Measurements from ENCODE around the gene HNRNPA0. TPM values are rescaled to one million over a fixed set of nuclear protein-coding genes. Genes with fewer than 3 reads are reported as not detected.

Gene HNRNPA0
- total and polyA plus RNA-seq, 2 of the 4 experiments (the other 2 are of a cell fraction) = 5.2 to 12.2 TPM

DNA sequence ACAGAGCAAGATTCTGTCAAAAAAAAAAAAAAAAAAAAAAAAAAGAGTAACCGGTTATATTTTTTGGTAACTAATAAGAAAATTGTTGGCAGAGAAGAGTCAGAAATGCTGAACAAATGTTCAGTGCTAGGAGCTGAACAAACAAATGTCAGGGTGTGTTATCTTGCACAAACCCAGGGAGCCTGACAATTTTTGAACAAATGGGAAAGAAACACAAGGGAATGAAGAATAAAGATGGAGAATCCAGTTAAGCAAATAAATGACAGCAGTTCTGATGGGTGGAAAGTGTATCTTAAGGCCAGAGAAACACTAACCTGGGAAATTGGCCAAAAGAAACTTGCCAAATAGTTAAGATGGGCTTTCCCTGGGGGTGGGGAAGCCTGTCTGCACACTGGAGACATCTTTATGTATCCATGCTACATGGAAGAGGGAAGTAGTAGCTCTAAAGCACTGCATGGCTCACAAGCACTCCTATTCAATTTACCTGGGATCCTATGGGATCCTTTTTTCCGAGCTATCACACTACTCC lies 42.0 kb downstream of the HNRNPA0 start:
- Histone ChIP-seq H3K79me1 (ENCODE audit: low read depth in 1 of 2, low read length in 2 of 2) (no peaks in the 10 kb centered on the region), H4K5ac (ENCODE audit: low read depth, low read length) (no peak overlapping the region), H3K4me2 (ENCODE audit: low read depth, low read length) (no peak overlapping the region), H2BK120ac (ENCODE audit: low read depth, low read length) (no peak overlapping the region), H3K36me3 (ENCODE audit: control insufficient read depth, insufficient read depth, low read length) (no peaks in the 10 kb centered on the region), H4K8ac (ENCODE audit: low read depth in 2 of 2, low read length in 2 of 2) (no peak overlapping the region), H4K20me1 (ENCODE audit: insufficient read depth, low read length) (no peaks in the 10 kb centered on the region), H3K27ac (ENCODE audit: insufficient read depth, low read length) (no peak overlapping the region), H3K4ac (ENCODE audit: low read depth, low read length) (no peak overlapping the region), H2BK20ac (ENCODE audit: low read depth, low read length) (no peak overlapping the region), H2AFZ (replicated peaks; ENCODE audit: low read length, poor library complexity) (no peak overlapping the region), H3K9ac (ENCODE audit: low read depth, low read length) (no peak overlapping the region), H2BK15ac (ENCODE audit: low read depth, low read length) (no peak overlapping the region), H3K14ac (replicated peaks; ENCODE audit: low read depth, low read length) (no peak overlapping the region), H3K4me3 (ENCODE audit: insufficient read depth, low read depth, low read length) (no peak overlapping the region), H3K27me3 (ENCODE audit: control insufficient read depth, insufficient read depth, low read length) (no peaks in the 10 kb centered on the region), H3K9me3 (ENCODE audit: control insufficient read depth, insufficient read depth, low read length) (peaks cover 2% of the 10 kb centered on the region; the same call in 1 of the 2 replicates), H3K9me1 (ENCODE audit: insufficient read depth, low read length) (no peaks in the 10 kb centered on the region), H3K23ac (ENCODE audit: low read depth, low read length) (no peak overlapping the region), H2AK5ac (ENCODE audit: low read depth, low read length) (no peak overlapping the region), H3K18ac (ENCODE audit: low read depth, low read length) (no peak overlapping the region), H3K56ac (ENCODE audit: extremely low read depth, insufficient read depth, low read length) (no peak overlapping the region), H2AK9ac (replicated peaks; ENCODE audit: low read depth, low read length, poor library complexity) (no peak overlapping the region), H2BK5ac (ENCODE audit: low read depth, low read length, poor library complexity, severe bottlenecking) (no peak overlapping the region), H4K91ac (ENCODE audit: insufficient read depth, low read depth, low read length) (no peak overlapping the region), H3K4me1 (ENCODE audit: control insufficient read depth, insufficient read depth, low read length) (peaks cover 2% of the 10 kb centered on the region; the same call in 1 of the 2 replicates)
- no peak for ATAC-seq (ENCODE audit: low read depth)
- TF ChIP-seq RCOR1 (IDR thresholded peaks at IDR 0.05; ENCODE audit: insufficient replicate concordance, low read length) (no peak), SMC3 (IDR thresholded peaks at IDR 0.05; ENCODE audit: low read depth, low read length) (no peak), FOS (IDR thresholded peaks at IDR 0.05; ENCODE audit: low read depth, low read length) (no peak), RFX5 (IDR thresholded peaks at IDR 0.05; ENCODE audit: low read depth, low read length) (no peak), NFE2L2 (IDR thresholded peaks at IDR 0.05; ENCODE audit: low read depth, low read length) (no peak), MAZ (IDR thresholded peaks at IDR 0.05; ENCODE audit: borderline replicate concordance, low read depth, low read length) (no peak), CEBPB (IDR thresholded peaks at IDR 0.05; ENCODE audit: low read depth, low read length) (no peak), BHLHE40 (IDR thresholded peaks at IDR 0.05; ENCODE audit: low read depth, low read length) (no peak)
- TF ChIP-seq, protein P1, sequence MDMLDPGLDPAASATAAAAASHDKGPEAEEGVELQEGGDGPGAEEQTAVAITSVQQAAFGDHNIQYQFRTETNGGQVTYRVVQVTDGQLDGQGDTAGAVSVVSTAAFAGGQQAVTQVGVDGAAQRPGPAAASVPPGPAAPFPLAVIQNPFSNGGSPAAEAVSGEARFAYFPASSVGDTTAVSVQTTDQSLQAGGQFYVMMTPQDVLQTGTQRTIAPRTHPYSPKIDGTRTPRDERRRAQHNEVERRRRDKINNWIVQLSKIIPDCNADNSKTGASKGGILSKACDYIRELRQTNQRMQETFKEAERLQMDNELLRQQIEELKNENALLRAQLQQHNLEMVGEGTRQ (IDR thresholded peaks at IDR 0.05; ENCODE audit: low read depth, low read length) = no peak
- TF ChIP-seq, protein P2, sequence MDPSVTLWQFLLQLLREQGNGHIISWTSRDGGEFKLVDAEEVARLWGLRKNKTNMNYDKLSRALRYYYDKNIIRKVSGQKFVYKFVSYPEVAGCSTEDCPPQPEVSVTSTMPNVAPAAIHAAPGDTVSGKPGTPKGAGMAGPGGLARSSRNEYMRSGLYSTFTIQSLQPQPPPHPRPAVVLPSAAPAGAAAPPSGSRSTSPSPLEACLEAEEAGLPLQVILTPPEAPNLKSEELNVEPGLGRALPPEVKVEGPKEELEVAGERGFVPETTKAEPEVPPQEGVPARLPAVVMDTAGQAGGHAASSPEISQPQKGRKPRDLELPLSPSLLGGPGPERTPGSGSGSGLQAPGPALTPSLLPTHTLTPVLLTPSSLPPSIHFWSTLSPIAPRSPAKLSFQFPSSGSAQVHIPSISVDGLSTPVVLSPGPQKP (IDR thresholded peaks at IDR 0.05; ENCODE audit: borderline replicate concordance, low read depth, low read length) = no peak
- TF ChIP-seq, protein P3, sequence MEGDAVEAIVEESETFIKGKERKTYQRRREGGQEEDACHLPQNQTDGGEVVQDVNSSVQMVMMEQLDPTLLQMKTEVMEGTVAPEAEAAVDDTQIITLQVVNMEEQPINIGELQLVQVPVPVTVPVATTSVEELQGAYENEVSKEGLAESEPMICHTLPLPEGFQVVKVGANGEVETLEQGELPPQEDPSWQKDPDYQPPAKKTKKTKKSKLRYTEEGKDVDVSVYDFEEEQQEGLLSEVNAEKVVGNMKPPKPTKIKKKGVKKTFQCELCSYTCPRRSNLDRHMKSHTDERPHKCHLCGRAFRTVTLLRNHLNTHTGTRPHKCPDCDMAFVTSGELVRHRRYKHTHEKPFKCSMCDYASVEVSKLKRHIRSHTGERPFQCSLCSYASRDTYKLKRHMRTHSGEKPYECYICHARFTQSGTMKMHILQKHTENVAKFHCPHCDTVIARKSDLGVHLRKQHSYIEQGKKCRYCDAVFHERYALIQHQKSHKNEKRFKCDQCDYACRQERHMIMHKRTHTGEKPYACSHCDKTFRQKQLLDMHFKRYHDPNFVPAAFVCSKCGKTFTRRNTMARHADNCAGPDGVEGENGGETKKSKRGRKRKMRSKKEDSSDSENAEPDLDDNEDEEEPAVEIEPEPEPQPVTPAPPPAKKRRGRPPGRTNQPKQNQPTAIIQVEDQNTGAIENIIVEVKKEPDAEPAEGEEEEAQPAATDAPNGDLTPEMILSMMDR (conservative IDR thresholded peaks at IDR 0.05; ENCODE audit: low read depth, low read length) = no peak
- ChIA-PET POLR2A (ENCODE audit: unreplicated experiment) (no interaction called here), CTCF (interaction anchor here (0.7 to 1.0 kb wide), 2 partner anchors 12 to 51 kb away, joined by 3 read pairs; no protein-coding TSS in a partner anchor)
- WGBS, 2 experiments (ENCODE audit: extremely low coverage in 2 of 2, insufficient read length in 1 of 2) = no CpG with 5 or more reads among the region's 2 CpGs
- no TSS peak for BruUV-seq (replicated peaks)
- DNase-seq = no peak
- dilution Hi-C loops (cut with HindIII; ENCODE audit: low sequenced_read_pairs, unreplicated experiment) (no loop called here), intact Hi-C loops (cut with micrococcal nuclease) (no loop called here), in situ Hi-C loops (cut with MboI; ENCODE audit: low sequenced_read_pairs) (no loop called here)

Measured in IMR-90 (cell line).